Activated CD8-positive, alpha-beta T cell treated with anti-CD3 and anti-CD28 coated beads for 36 hours (primary cell): ENCODE measurements around the gene TLR1. TPM values are rescaled to one million over a fixed set of nuclear protein-coding genes. Genes with fewer than 3 reads are reported as not detected.
"Not testable (repeated sequence)": the region's sequence is repeated elsewhere in the genome, so short reads cannot be mapped to it uniquely, and the experiment has no call there.

ENCODE experiments used
- ATAC-seq: fragments of 200-7000 bp; cut with Tn5 transposase; one replicate; pipeline ENCODE4 v1.10.0; 2021; ENCODE audit warnings: mild to moderate bottlenecking, moderate library complexity
- CTCF ChIA-PET: fragments of 350-600 bp; sonication (Branson Sonifier 250); formaldehyde crosslinking; loops from one replicate; lab custom pipeline; 2021; ENCODE audit warnings: antibody characterized with exemption; lab: Charles Lee
- POLR2A ChIA-PET: fragments of 350-600 bp; sonication (Branson Sonifier 250); formaldehyde crosslinking; loops from one replicate; lab custom pipeline; 2021; ENCODE audit warnings: antibody characterized with exemption; lab: Charles Lee
- DNase-seq: peaks from one replicate; pipeline ENCODE4 v3.0.0-alpha.2; 2020
- H3K27ac Mint-ChIP-seq: one replicate; pipeline ENCODE4 v1.8.0; 2021; ENCODE audit warnings: mild to moderate bottlenecking, mixed read lengths
- H3K27me3 Mint-ChIP-seq: one replicate; pipeline ENCODE4 v1.8.0; 2021; ENCODE audit warnings: mixed read lengths
- H3K36me3 Mint-ChIP-seq: one replicate; pipeline ENCODE4 v1.8.0; 2021; ENCODE audit warnings: low read depth, mixed read lengths
- H3K4me1 Mint-ChIP-seq: one replicate; pipeline ENCODE4 v1.8.0; 2021; ENCODE audit warnings: low read depth, mixed read lengths
- H3K4me3 Mint-ChIP-seq: one replicate; pipeline ENCODE4 v1.8.0; 2021; ENCODE audit warnings: mild to moderate bottlenecking, moderate library complexity, mixed read lengths
- H3K9me3 Mint-ChIP-seq: one replicate; pipeline ENCODE4 v1.8.0; 2021; ENCODE audit warnings: mixed read lengths
- intact Hi-C: fragments of 100-400 bp; cut with micrococcal nuclease; formaldehyde crosslinking; loops from one replicate; pipeline ENCODE4 v1.10.0; 2022
- total RNA-seq, 2 experiments: library from RNA; stranded (reverse); gene quantifications; one replicate each; pipeline ENCODE4 v1.2.3, GENCODE V29; 2021
- TF ChIP-seq, protein P1 (sequence below): fragments of 200-600 bp; IDR thresholded peaks from one replicate; pipeline ENCODE4 v1.8.0; 2022; ENCODE audit warnings: antibody characterized with exemption, mild to moderate bottlenecking

The TLR1 gene
- total RNA-seq, 2 experiments from 2014 or later, result 1.5 to 1.9 TPM

- ChIA-PET POLR2A (no interaction called here), CTCF (interaction anchor here (0.7 to 6.6 kb wide), 6 partner anchors 9 to 94 kb away, joined by 3 to 49 read pairs (median 4); partner anchors contain the start of gene TLR10)
- DNase-seq, result no peak
- no peak for ATAC-seq
- no peak overlapping the region for H3K4me3 Mint-ChIP-seq
- peaks cover 3% of the 10 kb centered on the region for H3K27me3 Mint-ChIP-seq
- H3K36me3 Mint-ChIP-seq, result no peaks in the 10 kb centered on the region
- intact Hi-C loops, result no loop called here
- H3K27ac Mint-ChIP-seq, result no peak overlapping the region
- H3K9me3 Mint-ChIP-seq, result no peaks in the 10 kb centered on the region
- no peaks in the 10 kb centered on the region for H3K4me1 Mint-ChIP-seq
- TF ChIP-seq, protein P1, sequence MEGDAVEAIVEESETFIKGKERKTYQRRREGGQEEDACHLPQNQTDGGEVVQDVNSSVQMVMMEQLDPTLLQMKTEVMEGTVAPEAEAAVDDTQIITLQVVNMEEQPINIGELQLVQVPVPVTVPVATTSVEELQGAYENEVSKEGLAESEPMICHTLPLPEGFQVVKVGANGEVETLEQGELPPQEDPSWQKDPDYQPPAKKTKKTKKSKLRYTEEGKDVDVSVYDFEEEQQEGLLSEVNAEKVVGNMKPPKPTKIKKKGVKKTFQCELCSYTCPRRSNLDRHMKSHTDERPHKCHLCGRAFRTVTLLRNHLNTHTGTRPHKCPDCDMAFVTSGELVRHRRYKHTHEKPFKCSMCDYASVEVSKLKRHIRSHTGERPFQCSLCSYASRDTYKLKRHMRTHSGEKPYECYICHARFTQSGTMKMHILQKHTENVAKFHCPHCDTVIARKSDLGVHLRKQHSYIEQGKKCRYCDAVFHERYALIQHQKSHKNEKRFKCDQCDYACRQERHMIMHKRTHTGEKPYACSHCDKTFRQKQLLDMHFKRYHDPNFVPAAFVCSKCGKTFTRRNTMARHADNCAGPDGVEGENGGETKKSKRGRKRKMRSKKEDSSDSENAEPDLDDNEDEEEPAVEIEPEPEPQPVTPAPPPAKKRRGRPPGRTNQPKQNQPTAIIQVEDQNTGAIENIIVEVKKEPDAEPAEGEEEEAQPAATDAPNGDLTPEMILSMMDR, result no peak
Observed at GRCh38 chr4:38768968-38769394, 35.6 kb downstream of the TLR1 start.

- CTCF ChIA-PET, result interaction anchor here (3.3 kb wide), 1 partner anchor 93 kb away, joined by 20 read pairs; no protein-coding TSS in a partner anchor
- DNase-seq, H3K4me3 Mint-ChIP-seq, ATAC-seq, H3K27me3 Mint-ChIP-seq, H3K36me3 Mint-ChIP-seq, H3K27ac Mint-ChIP-seq, H3K9me3 Mint-ChIP-seq, intact Hi-C loops, H3K4me1 Mint-ChIP-seq: not testable (repeated sequence)
- POLR2A ChIA-PET, result interaction anchor here (0.5 to 0.6 kb wide), 2 partner anchors 368 to 1182 kb away, joined by 3 read pairs; no protein-coding TSS in a partner anchor
Observed at GRCh38 chr4:38766940-38767339, 37.7 kb downstream of the TLR1 start.

DNA sequence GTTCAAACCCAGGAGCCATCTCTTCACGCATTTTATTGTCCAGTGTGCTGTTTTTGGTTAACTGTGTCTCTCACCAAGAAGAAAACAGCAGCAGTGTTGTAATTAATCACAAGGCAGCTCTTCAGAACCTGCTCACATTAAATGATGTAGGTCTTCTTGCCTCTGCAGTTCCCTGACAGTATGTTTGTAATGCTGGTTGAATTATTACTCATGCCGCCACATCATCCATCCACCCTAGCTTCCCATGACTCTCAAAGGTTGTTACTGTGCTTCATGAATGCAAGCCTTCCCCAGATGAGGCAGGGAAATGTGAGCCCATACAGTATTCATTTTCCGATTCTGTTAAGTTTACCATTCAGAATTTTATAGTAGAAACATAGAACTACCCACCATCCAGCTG lies 39.2 kb downstream of the TLR1 start:
- H3K4me1 Mint-ChIP-seq, result peaks cover 13% of the 10 kb centered on the region
- no peak overlapping the region for H3K4me3 Mint-ChIP-seq
- ChIA-PET POLR2A (no interaction called here), CTCF (interaction anchor here (0.6 to 9.2 kb wide), 7 partner anchors 10 to 95 kb away, joined by 3 to 151 read pairs (median 5); partner anchors contain the start of genes TLR10 and TLR6)
- no peaks in the 10 kb centered on the region for H3K27me3 Mint-ChIP-seq
- intact Hi-C loops, result no loop called here
- H3K36me3 Mint-ChIP-seq, result no peaks in the 10 kb centered on the region
- no peak for ATAC-seq
- H3K9me3 Mint-ChIP-seq, result no peaks in the 10 kb centered on the region
- TF ChIP-seq, protein P1, result no peak
- H3K27ac Mint-ChIP-seq, result no peak overlapping the region
- DNase-seq, result no peak

DNA sequence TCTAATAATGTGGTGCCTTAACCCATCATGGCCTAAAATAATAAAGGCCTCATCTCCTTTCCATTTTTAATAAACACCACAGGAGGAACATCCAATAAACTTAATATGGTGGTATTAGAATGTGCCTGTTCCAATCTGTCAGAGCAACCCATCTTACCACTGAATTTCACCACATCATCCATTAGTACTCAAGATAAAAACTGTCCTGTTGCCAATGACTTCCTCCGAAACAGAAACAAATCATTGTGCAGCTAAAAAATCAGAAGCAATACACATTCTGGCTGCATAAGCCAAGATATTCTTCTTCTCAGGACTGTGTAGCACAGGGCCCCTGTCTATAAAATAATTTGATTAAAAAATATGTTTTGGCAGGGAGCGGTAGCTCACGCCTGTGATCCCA lies 40.3 kb downstream of the TLR1 start:
- Mint-ChIP-seq H3K36me3 (no peaks in the 10 kb centered on the region), H3K4me1 (peaks cover 15% of the 10 kb centered on the region), H3K4me3 (no peak overlapping the region), H3K27me3 (no peaks in the 10 kb centered on the region), H3K9me3 (no peaks in the 10 kb centered on the region), H3K27ac (no peak overlapping the region)
- POLR2A ChIA-PET, result interaction anchor here (0.6 kb wide), 1 partner anchor 354 kb away, joined by 5 read pairs; no protein-coding TSS in a partner anchor
- no peak for DNase-seq
- CTCF ChIA-PET, result interaction anchor here (0.8 to 9.2 kb wide), 5 partner anchors 19 to 96 kb away, joined by 3 to 151 read pairs (median 6); partner anchors contain the start of genes TLR1, TLR10 and TLR6
- intact Hi-C loops, result loop anchor here (5.0 kb wide), 1 partner anchor 38 kb away; the partner anchor contains the start of gene TLR1
- ATAC-seq, result no peak
- TF ChIP-seq, protein P1, result no peak

DNA sequence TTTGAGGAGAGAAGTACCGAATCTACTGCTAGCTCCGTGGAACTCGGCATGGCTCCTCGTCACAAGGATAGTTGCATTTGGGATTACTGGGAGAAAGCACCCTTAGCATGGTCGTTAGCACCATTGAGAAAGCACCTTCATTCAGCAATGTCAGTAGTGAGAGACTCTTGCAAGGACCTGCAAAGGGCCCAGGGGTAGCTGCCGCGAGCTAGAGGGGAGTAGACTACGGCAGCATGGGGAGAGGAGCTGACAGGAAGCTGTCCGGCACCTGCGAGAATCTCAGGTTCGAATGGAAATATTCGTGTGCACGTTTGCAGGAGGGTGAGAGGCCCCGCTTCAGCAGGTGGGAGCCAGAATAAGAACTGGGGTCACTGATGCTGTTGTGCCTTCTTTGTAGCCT lies 42.0 kb downstream of the TLR1 start:
- intact Hi-C loops, result loop anchor here (5.0 kb wide), 1 partner anchor 40 kb away; the partner anchor contains the start of gene TLR1
- ATAC-seq (no peak), DNase-seq (no peak)
- Mint-ChIP-seq H3K27me3 (no peaks in the 10 kb centered on the region), H3K9me3 (no peaks in the 10 kb centered on the region), H3K4me3 (no peak overlapping the region), H3K27ac (no peak overlapping the region), H3K4me1 (peaks cover 16% of the 10 kb centered on the region), H3K36me3 (no peaks in the 10 kb centered on the region)
- ChIA-PET CTCF (interaction anchor here (1.1 to 9.2 kb wide), 6 partner anchors 21 to 140 kb away, joined by 3 to 151 read pairs (median 44); partner anchors contain the start of genes TLR1, TLR10 and TLR6), POLR2A (no interaction called here)
- TF ChIP-seq, protein P1, result no peak
